GM15510 (cell line): ENCODE measurements around the gene CIAO2B.
A peak's percentile ranks its signal among the peaks of the same experiment; 100 is the strongest.

Source experiments
- POLR2A ChIP-seq: IDR thresholded peaks from 3 replicates; pipeline ENCODE4 v1.6.1; 2011; ENCODE audit warnings: borderline replicate concordance; ENCODE audit not compliant: insufficient read length; ENCODE audit errors: extremely low read depth

The CIAO2B gene

GRCh38 chr16:66934138-66934838 lies at the start of gene CIAO2B:
Gene CIAO2B, minus strand, starts transcription at chr16:66934402. Its CDS starts 38 bp downstream, at chr16:66934364.
- TF ChIP-seq POLR2A = peak; percentile 90

GRCh38 chr16:66983033-66983432 lies 48.8 kb upstream of the CIAO2B start:
- TF ChIP-seq POLR2A = no peak

- TF ChIP-seq POLR2A = no peak
Observed at GRCh38 chr16:66979011-66979717, 45.0 kb upstream of the CIAO2B start.

GRCh38 chr16:66977341-66978113 lies 43.3 kb upstream of the CIAO2B start:
- no peak for TF ChIP-seq POLR2A

- no peak for TF ChIP-seq POLR2A
Observed at GRCh38 chr16:66976746-66977145, 42.5 kb upstream of the CIAO2B start.

GRCh38 chr16:66975302-66975893 lies 41.2 kb upstream of the CIAO2B start:
- no peak for TF ChIP-seq POLR2A

- TF ChIP-seq POLR2A = no peak
Observed at GRCh38 chr16:66973716-66974115, 39.5 kb upstream of the CIAO2B start.

GRCh38 chr16:66972983-66973382 lies 38.8 kb upstream of the CIAO2B start:
- no peak for TF ChIP-seq POLR2A

- TF ChIP-seq POLR2A = no peak
Observed at GRCh38 chr16:66970775-66971720, 36.8 kb upstream of the CIAO2B start.

GRCh38 chr16:66968847-66969246 lies 34.6 kb upstream of the CIAO2B start:
- no peak for TF ChIP-seq POLR2A

GRCh38 chr16:66964049-66964448 lies 29.8 kb upstream of the CIAO2B start:
- TF ChIP-seq POLR2A = no peak

- no peak for TF ChIP-seq POLR2A
Observed at GRCh38 chr16:66961914-66962313, 27.7 kb upstream of the CIAO2B start.

GRCh38 chr16:66961065-66961744 lies 27.0 kb upstream of the CIAO2B start, which contains the start of gene CES3:
Gene CES3, plus strand, starts transcription at chr16:66961266. Its CDS starts 42 bp downstream, at chr16:66961308.
- no peak for TF ChIP-seq POLR2A

GRCh38 chr16:66960270-66960669 lies 26.1 kb upstream of the CIAO2B start:
- no peak for TF ChIP-seq POLR2A

- TF ChIP-seq POLR2A = no peak
Observed at GRCh38 chr16:66959704-66960161, 25.5 kb upstream of the CIAO2B start.
